ENCODE results near the gene GSTP1. TPM values are rescaled to one million over a fixed set of nuclear protein-coding genes. Genes with fewer than 3 reads are reported as not detected.

Gene GSTP1
- total and polyA plus RNA-seq, 9 of the 15 experiments (the other 6 are each of a cell fraction or from before 2014, with no cell fraction given) = 592 to 2,150 (median 1,204) TPM

DNA sequence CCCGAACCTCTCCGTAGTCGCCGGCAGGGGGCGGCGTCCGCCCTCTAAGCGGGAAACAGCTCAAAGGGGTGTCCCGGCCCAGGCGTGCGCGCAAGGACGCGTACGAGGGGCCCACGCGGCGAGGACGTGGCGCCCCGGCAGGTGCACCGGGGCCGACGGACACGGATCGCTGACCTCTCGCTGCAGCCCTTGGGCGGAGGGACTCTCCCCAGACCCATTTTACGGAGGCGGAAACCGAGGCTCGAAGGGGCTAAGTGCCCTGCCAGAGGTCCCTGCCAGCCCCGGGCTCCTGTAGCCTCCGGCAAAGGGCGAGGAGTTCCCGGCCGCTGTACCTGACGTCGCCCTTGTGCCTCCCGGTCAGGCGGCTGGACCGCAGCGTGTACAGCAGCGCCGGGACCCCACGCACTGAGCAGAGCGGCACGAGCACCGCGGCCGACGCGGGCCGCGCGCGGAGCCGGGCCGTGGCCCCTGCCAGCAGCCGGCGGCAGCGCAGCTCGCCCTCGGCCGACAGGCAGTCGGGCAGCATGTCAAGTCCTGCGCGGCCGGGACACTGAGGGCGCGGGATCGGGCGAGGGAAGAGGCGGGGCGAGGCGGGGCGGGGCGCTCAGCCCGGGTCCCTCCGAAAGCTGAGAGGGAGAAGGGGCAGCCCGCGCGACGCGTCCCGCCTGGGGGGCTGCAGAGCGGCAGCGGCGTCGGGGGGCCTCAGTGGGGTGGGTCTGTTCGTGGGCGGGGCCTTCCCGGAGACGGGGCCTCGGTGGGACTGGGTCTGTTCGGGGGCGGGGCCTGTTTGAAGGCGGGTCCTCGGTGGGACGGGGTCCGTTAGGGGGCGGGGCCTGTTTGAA is 46.0 kb downstream of the GSTP1 start, which contains the start of gene NUDT8 (continued):
- TF ChIP-seq, protein P1, sequence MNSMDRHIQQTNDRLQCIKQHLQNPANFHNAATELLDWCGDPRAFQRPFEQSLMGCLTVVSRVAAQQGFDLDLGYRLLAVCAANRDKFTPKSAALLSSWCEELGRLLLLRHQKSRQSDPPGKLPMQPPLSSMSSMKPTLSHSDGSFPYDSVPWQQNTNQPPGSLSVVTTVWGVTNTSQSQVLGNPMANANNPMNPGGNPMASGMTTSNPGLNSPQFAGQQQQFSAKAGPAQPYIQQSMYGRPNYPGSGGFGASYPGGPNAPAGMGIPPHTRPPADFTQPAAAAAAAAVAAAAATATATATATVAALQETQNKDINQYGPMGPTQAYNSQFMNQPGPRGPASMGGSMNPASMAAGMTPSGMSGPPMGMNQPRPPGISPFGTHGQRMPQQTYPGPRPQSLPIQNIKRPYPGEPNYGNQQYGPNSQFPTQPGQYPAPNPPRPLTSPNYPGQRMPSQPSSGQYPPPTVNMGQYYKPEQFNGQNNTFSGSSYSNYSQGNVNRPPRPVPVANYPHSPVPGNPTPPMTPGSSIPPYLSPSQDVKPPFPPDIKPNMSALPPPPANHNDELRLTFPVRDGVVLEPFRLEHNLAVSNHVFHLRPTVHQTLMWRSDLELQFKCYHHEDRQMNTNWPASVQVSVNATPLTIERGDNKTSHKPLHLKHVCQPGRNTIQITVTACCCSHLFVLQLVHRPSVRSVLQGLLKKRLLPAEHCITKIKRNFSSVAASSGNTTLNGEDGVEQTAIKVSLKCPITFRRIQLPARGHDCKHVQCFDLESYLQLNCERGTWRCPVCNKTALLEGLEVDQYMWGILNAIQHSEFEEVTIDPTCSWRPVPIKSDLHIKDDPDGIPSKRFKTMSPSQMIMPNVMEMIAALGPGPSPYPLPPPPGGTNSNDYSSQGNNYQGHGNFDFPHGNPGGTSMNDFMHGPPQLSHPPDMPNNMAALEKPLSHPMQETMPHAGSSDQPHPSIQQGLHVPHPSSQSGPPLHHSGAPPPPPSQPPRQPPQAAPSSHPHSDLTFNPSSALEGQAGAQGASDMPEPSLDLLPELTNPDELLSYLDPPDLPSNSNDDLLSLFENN (IDR thresholded peaks at IDR 0.05; ENCODE audit: low read depth in 2 of 2, low read length in 2 of 2) = no peak
- TF ChIP-seq, protein P2, sequence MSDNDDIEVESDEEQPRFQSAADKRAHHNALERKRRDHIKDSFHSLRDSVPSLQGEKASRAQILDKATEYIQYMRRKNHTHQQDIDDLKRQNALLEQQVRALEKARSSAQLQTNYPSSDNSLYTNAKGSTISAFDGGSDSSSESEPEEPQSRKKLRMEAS (CRISPR knock-in tag; IDR thresholded peaks at IDR 0.05) = peak; percentile 98
- TF ChIP-seq, protein P3, sequence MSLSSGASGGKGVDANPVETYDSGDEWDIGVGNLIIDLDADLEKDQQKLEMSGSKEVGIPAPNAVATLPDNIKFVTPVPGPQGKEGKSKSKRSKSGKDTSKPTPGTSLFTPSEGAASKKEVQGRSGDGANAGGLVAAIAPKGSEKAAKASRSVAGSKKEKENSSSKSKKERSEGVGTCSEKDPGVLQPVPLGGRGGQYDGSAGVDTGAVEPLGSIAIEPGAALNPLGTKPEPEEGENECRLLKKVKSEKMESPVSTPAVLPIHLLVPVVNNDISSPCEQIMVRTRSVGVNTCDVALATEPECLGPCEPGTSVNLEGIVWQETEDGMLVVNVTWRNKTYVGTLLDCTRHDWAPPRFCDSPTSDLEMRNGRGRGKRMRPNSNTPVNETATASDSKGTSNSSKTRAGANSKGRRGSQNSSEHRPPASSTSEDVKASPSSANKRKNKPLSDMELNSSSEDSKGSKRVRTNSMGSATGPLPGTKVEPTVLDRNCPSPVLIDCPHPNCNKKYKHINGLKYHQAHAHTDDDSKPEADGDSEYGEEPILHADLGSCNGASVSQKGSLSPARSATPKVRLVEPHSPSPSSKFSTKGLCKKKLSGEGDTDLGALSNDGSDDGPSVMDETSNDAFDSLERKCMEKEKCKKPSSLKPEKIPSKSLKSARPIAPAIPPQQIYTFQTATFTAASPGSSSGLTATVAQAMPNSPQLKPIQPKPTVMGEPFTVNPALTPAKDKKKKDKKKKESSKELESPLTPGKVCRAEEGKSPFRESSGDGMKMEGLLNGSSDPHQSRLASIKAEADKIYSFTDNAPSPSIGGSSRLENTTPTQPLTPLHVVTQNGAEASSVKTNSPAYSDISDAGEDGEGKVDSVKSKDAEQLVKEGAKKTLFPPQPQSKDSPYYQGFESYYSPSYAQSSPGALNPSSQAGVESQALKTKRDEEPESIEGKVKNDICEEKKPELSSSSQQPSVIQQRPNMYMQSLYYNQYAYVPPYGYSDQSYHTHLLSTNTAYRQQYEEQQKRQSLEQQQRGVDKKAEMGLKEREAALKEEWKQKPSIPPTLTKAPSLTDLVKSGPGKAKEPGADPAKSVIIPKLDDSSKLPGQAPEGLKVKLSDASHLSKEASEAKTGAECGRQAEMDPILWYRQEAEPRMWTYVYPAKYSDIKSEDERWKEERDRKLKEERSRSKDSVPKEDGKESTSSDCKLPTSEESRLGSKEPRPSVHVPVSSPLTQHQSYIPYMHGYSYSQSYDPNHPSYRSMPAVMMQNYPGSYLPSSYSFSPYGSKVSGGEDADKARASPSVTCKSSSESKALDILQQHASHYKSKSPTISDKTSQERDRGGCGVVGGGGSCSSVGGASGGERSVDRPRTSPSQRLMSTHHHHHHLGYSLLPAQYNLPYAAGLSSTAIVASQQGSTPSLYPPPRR (CRISPR knock-in tag; IDR thresholded peaks at IDR 0.05; ENCODE audit: borderline replicate concordance) = no peak
- TF ChIP-seq ELF4 (CRISPR knock-in tag; IDR thresholded peaks at IDR 0.05) (no peak), ILF3 (IDR thresholded peaks at IDR 0.05; ENCODE audit: borderline replicate concordance) (no peak), FOXK2 (conservative IDR thresholded peaks at IDR 0.05 in 1 of 2, IDR thresholded peaks at IDR 0.05 in 1 of 2; ENCODE audit: low read depth in 2 of 2) (no peak), U2AF1 (optimal IDR thresholded peaks at IDR 0.05; ENCODE audit: low read depth, low read length) (peak; percentile 72), YY1 (IDR thresholded peaks at IDR 0.05; ENCODE audit: borderline replicate concordance in 1 of 3, control insufficient read depth in 1 of 3, extremely low read depth in 1 of 3, insufficient read depth in 3 of 3, insufficient read length in 1 of 3, insufficient replicate concordance in 2 of 3, low read depth in 1 of 3, low read length in 2 of 3) (peak in 2 of 3 experiments; percentile 11 to 44), PTRF (tag; IDR thresholded peaks at IDR 0.05) (no peak), BMI1 (IDR thresholded peaks at IDR 0.05; ENCODE audit: low read length) (no peak)
- TF ChIP-seq, protein P4, sequence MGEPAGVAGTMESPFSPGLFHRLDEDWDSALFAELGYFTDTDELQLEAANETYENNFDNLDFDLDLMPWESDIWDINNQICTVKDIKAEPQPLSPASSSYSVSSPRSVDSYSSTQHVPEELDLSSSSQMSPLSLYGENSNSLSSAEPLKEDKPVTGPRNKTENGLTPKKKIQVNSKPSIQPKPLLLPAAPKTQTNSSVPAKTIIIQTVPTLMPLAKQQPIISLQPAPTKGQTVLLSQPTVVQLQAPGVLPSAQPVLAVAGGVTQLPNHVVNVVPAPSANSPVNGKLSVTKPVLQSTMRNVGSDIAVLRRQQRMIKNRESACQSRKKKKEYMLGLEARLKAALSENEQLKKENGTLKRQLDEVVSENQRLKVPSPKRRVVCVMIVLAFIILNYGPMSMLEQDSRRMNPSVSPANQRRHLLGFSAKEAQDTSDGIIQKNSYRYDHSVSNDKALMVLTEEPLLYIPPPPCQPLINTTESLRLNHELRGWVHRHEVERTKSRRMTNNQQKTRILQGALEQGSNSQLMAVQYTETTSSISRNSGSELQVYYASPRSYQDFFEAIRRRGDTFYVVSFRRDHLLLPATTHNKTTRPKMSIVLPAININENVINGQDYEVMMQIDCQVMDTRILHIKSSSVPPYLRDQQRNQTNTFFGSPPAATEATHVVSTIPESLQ (CRISPR knock-in tag; IDR thresholded peaks at IDR 0.05) = peak; percentile 90; the same call in 1 of the 2 replicates
- TF ChIP-seq, protein P5, sequence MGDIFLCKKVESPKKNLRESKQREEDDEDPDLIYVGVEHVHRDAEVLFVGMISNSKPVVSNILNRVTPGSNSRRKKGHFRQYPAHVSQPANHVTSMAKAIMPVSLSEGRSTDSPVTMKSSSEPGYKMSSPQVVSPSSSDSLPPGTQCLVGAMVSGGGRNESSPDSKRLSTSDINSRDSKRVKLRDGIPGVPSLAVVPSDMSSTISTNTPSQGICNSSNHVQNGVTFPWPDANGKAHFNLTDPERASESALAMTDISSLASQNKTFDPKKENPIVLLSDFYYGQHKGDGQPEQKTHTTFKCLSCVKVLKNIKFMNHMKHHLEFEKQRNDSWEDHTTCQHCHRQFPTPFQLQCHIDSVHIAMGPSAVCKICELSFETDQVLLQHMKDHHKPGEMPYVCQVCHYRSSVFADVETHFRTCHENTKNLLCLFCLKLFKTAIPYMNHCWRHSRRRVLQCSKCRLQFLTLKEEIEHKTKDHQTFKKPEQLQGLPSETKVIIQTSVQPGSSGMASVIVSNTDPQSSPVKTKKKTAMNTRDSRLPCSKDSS (IDR thresholded peaks at IDR 0.05; ENCODE audit: low read depth, partially characterized antibody) = no peak
